GM19468 (cell line): Measurements from ENCODE around the gene PNPLA1.

ENCODE experiments used
- ATAC-seq: cut with Tn5 transposase; IDR thresholded peaks from one replicate; pipeline ENCODE4 v1.9.1; 2021; ENCODE audit warnings: mild to moderate bottlenecking, moderate library complexity, moderate number of reproducible peaks; ENCODE audit not compliant: unreplicated experiment; ENCODE audit errors: extremely low read depth

The PNPLA1 gene

GRCh38 chr6:36269834-36270705, at the start of gene PNPLA1:
Gene PNPLA1, plus strand, starts transcription at chr6:36270060. Its CDS starts 400 bp downstream, at chr6:36270460.
- no peak for ATAC-seq

GRCh38 chr6:36220226-36220625, 49.6 kb upstream of the PNPLA1 start:
- ATAC-seq, result no peak

- ATAC-seq, result no peak
Observed at GRCh38 chr6:36221674-36222073, 48.2 kb upstream of the PNPLA1 start.

- ATAC-seq, result no peak
Observed at GRCh38 chr6:36222924-36223323, 46.9 kb upstream of the PNPLA1 start.

GRCh38 chr6:36223706-36224105, 46.2 kb upstream of the PNPLA1 start:
- ATAC-seq, result no peak

GRCh38 chr6:36224918-36225461, 44.9 kb upstream of the PNPLA1 start:
- no peak for ATAC-seq

- ATAC-seq, result no peak
Observed at GRCh38 chr6:36226438-36227047, 43.3 kb upstream of the PNPLA1 start.

- ATAC-seq, result no peak
Observed at GRCh38 chr6:36227379-36228228, 42.3 kb upstream of the PNPLA1 start.

- ATAC-seq, result no peak
Observed at GRCh38 chr6:36229223-36229622, 40.6 kb upstream of the PNPLA1 start.

GRCh38 chr6:36230371-36230770, 39.5 kb upstream of the PNPLA1 start:
- ATAC-seq, result no peak

- ATAC-seq, result no peak
Observed at GRCh38 chr6:36232172-36232571, 37.7 kb upstream of the PNPLA1 start.

GRCh38 chr6:36235309-36235708, 34.6 kb upstream of the PNPLA1 start:
- ATAC-seq, result no peak

GRCh38 chr6:36235862-36236261, 34.0 kb upstream of the PNPLA1 start:
- ATAC-seq, result no peak

GRCh38 chr6:36239774-36240173, 30.1 kb upstream of the PNPLA1 start:
- no peak for ATAC-seq

GRCh38 chr6:36241728-36242127, 28.1 kb upstream of the PNPLA1 start:
- ATAC-seq, result no peak

- ATAC-seq, result no peak
Observed at GRCh38 chr6:36242161-36242560, 27.7 kb upstream of the PNPLA1 start.

GRCh38 chr6:36242626-36243025, 27.2 kb upstream of the PNPLA1 start:
- no peak for ATAC-seq

GRCh38 chr6:36243562-36244212, 26.2 kb upstream of the PNPLA1 start:
- ATAC-seq, result no peak

GRCh38 chr6:36244641-36245280, 25.1 kb upstream of the PNPLA1 start:
- no peak for ATAC-seq
